Pulmonary artery endothelial cell (primary cell): Measurements from ENCODE around the gene MAJIN. TPM values are rescaled to one million over a fixed set of nuclear protein-coding genes. Genes with fewer than 3 reads are reported as not detected.
"Not testable (repeated sequence)": the region's sequence is repeated elsewhere in the genome, so short reads cannot be mapped to it uniquely, and the experiment has no call there.

ENCODE experiments used
- DNase-seq: peaks from one replicate; pipeline ENCODE4 v3.0.0-alpha.2; 2011; ENCODE audit warnings: low read depth, low spot score
- total RNA-seq: library from RNA; depleted of rRNA; stranded (reverse); fragments of >200 nt; gene quantifications from 2 replicates; pipeline ENCODE4 v1.2.3, GENCODE V29; 2014

MAJIN gene
- not detected in 2 replicates for total RNA-seq

- DNase-seq: peak; percentile 24
These were observed at the start of gene MAJIN for GRCh38 chr11:64971421-64972233. MAJIN (minus strand) TSS chr11:64972108; CDS start chr11:64959405, 12,703 bp downstream.

GRCh38 chr11:65021509-65021908 is 49.6 kb upstream of the MAJIN start:
- DNase-seq: no peak

GRCh38 chr11:65021003-65021402 is 49.1 kb upstream of the MAJIN start:
- DNase-seq: no peak

- DNase-seq: no peak
These were observed 47.9 kb upstream of the MAJIN start for GRCh38 chr11:65019824-65020223.

GRCh38 chr11:65017937-65018336 is 46.0 kb upstream of the MAJIN start:
- DNase-seq: no peak

- DNase-seq: no peak
These were observed 44.8 kb upstream of the MAJIN start for GRCh38 chr11:65016705-65017104.

- DNase-seq: no peak
These were observed 42.9 kb upstream of the MAJIN start for GRCh38 chr11:65014726-65015227.

GRCh38 chr11:65013888-65014725 is 42.2 kb upstream of the MAJIN start, which contains the start of gene ARL2:
ARL2 (plus strand) TSS chr11:65014160; CDS start chr11:65014208, 48 bp downstream.
- DNase-seq: peak; percentile 59

GRCh38 chr11:65013130-65013887 is 41.4 kb upstream of the MAJIN start:
- peak; percentile 57 for DNase-seq

GRCh38 chr11:65008873-65009272 is 37.0 kb upstream of the MAJIN start:
- no peak for DNase-seq

- no peak for DNase-seq
These were observed 36.1 kb upstream of the MAJIN start for GRCh38 chr11:65008016-65008415.

GRCh38 chr11:65003968-65004367 is 32.1 kb upstream of the MAJIN start:
- not testable (repeated sequence) for DNase-seq

- no peak for DNase-seq
These were observed 31.4 kb upstream of the MAJIN start for GRCh38 chr11:65003282-65003681.

- DNase-seq: no peak
These were observed 30.8 kb upstream of the MAJIN start for GRCh38 chr11:65002706-65003105.

GRCh38 chr11:64999478-64999877 is 27.6 kb upstream of the MAJIN start:
- DNase-seq: no peak

GRCh38 chr11:64998690-64999431 is 27.0 kb upstream of the MAJIN start:
- DNase-seq: no peak

- DNase-seq: no peak
These were observed 26.2 kb upstream of the MAJIN start for GRCh38 chr11:64998141-64998540.

- DNase-seq: peak; percentile 32
These were observed 24.9 kb upstream of the MAJIN start, which contains the start of gene BATF2 for GRCh38 chr11:64996710-64997380. BATF2 (minus strand) TSS chr11:64996971; CDS start chr11:64996914, 57 bp downstream.

GRCh38 chr11:64996327-64996709 is 24.4 kb upstream of the MAJIN start:
- DNase-seq: no peak

GRCh38 chr11:64994318-64994717 is 22.4 kb upstream of the MAJIN start:
- no peak for DNase-seq
